GM19328 (cell line): ENCODE results near the gene PEX11B.
"Not testable (repeated sequence)": the region's sequence is repeated elsewhere in the genome, so short reads cannot be mapped to it uniquely, and the experiment has no call there.

Source experiments
- ATAC-seq: cut with Tn5 transposase; IDR thresholded peaks from one replicate; pipeline ENCODE4 v1.9.1; 2021; ENCODE audit warnings: mild to moderate bottlenecking, moderate library complexity; ENCODE audit not compliant: unreplicated experiment

The PEX11B gene

DNA sequence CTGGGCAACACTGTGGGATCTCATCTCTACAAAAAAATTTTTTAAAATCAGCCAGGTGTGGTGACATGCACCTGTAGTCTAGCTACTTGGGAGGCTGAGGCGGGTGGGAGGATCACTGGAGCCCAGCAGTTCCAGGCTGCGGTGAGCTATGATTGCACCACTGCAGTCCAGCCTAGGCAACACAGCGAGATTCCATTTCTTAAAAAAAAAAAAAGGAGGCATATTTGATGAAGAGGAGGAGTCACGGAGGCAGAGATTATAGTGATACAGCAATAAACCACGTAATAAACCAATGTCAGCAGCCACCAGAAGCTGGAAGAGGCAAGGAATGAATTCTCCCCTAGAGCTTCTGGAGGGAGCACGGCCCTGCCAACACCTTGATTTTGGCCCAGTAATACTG lies 35.3 kb upstream of the PEX11B start:
- ATAC-seq: no peak

- no peak for ATAC-seq
Measured at GRCh38 chr1:145952903-145953302, 34.4 kb upstream of the PEX11B start.

DNA sequence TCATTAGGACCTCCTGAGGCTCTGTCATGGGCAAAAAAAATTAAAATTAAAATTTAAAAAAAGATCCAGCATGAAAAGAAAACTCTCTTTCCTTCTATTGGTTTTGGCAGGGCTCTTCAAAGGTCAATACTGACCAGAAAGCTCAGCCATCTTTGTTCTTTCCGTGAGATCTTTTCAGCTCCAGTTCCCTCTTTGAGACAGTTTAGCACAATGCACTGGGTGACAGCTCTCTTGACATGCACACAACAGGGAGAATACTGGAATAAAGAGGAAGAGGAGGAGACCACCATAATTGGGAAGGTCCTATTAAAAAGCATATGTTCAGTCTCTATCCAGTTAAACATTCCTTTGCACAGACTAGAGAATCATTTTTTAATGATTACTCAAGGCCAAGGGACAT lies 33.0 kb upstream of the PEX11B start:
- no peak for ATAC-seq

DNA sequence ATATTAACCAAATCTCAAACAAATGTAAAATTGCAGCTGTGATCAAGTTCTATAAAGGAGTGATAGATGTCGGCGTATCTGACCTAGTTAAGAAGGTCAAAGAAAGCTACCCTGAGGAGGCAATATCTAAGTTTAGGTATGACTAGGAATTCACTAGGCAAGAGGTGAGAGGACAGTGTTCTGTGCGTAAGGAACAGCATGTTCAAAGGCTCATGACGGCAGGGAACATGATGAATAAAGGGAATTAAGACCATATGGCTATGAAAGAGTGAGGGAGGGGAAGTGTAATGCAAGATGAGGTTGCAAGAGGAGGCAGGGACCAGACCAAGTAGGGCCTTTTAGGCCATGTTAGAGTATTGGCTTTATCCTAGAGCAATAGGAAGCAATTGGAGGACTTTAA lies 30.7 kb upstream of the PEX11B start:
- no peak for ATAC-seq

DNA sequence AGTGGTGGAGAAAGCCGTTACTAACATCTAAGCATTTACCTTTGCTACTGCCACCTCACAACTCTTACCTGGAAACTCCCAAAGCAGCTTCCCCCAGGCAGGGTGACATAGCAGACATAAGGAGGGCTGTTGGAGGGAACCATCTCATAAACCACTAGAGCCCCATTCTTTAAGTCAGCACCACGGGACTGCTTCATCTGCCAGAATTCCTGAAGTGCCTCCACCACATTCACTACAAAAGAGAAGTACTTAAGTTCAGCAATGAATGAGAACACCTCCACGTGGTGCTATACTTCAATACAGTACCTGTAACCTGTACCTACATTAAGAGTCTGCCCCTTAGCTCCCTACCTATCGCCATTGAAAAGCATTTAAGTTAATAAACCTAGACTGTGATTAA lies 29.0 kb upstream of the PEX11B start:
- ATAC-seq: no peak

GRCh38 chr1:145946477-145946986 lies 28.0 kb upstream of the PEX11B start:
- no peak for ATAC-seq

DNA sequence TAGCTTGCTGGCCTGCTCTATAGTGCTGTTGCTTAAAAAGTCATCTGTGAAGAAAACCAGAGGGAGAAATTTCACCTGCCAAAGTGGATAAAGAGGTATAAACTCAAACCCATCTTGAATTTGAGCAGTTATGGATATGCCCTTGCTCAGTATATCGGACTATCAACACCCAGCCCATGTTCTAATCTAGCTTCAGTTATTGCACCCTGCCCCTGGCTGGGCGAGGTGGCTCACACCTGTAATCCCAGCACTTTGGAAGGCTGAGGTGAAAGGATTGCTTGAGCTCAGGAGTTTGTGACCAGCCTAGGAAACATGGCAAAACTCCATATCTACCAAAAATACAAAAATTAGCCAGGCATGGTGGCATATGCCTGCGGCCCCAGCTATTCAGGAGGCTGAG lies 26.0 kb upstream of the PEX11B start:
- no peak for ATAC-seq

- ATAC-seq: no peak
Measured at GRCh38 chr1:145942871-145943270, 24.4 kb upstream of the PEX11B start.

DNA sequence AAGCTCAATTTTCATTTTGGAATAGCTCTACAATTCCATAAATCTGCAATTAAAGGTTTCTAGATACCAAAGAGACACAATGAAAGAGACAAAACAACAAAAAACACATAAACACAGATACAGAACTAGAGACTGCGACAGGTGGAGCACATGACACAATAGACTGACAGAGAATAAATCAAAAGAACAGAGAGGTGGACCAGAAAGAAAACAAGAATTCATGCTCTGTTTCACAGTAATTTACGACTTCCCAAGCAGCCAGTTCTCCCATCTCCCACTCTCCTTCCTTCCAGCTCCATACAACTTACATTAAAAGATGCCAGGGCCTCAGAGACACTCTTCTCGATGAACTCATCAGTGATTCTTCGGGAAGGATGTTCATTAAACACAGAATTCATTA lies 23.9 kb upstream of the PEX11B start:
- ATAC-seq: no peak

DNA sequence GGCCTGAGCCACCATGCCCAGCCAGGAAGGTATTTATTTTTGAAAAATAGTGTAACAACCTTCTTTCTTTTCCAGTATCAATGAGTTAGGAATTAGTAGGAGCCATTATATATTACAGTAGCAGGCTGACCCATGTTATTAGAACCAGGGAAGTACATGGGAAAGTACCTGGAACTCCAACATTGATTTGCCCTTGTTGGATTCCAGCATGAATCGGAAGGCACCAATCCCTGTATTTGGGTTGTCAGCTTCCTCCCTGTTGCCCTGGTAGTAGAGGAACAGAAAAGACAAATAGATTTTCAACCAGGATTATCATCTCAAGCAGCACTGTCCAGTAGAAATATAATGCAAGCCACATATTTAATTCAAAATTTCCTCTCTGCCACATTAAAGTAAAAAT lies 18.9 kb upstream of the PEX11B start:
- no peak for ATAC-seq

- ATAC-seq: no peak
Measured at GRCh38 chr1:145936247-145936646, 17.7 kb upstream of the PEX11B start.

DNA sequence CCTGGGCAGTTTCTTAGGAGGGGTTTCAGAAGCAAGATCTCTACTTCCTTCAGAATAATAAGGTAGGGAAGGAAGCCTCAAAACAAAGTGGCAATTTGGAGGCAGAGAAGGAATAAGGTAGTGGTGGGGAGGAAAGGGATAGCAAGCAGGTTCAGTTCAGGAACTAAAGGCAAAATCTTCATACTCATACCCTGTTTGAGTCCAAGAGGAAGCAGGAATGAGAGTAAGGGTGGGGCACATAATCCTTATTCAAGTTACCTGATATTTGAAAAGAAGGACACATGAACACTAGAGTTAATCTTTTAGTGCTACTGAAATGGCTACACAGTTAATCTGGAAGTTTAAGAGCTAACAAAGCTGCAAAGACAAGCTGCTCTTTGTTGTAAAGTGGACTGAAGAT lies 17.2 kb upstream of the PEX11B start:
- no peak for ATAC-seq

DNA sequence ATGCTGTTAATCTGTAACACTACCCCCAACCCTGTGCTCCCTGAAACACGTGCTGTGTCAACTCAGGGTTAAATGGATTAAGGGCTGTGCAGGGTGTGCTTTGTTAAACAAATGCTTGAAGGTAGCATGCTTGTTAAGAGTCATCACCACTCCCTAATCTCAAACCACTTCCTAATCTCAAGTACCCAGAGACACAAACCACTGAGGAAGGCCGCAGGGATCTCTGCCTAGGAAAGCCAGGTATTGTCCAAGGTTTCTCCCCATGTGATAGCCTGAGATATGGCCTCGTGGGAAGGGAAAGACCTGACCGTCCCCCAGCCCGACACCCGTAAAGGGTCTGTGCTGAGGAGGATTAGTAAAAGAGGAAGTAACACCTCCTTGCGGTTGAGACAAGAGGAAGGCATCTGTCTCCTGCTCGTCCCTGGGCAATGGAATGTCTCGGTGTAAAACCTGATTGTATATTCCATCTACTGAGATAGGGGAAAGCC lies 14.0 kb upstream of the PEX11B start:
- not testable (repeated sequence) for ATAC-seq

DNA sequence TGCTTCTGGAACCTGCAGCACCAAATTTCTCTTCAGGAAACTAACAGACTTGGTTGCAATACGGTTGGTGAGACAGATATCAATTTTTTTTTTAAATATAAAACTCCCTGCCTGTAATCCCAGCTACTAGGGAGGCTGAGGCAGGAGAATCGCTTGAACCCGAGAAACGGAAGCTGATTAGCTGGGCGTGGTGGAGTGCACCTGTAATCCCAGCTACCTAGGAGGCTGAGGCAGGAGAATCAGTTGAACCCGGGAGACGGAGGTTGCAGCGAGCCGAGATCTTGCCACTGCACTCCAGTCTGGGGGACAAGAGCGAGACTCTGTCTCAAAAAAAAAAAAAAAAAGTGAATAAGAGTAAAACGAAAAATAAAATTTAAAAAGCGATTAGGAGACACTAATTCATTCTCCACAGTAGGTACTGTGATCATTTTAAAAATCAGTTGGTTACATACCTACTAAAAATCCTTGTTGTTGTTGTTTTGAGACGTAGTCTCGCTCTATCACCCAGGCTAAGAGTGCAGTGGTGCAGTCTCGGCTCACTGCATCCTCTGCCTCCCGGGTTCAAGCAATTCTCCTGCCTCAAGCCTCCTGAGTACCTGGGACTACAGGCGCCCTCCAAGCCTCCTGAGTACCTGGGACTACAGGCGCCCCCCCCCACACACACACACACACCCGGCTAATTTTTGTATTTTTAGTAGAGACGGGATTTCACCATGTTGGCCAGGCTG lies 9.6 kb upstream of the PEX11B start:
- ATAC-seq: no peak

GRCh38 chr1:145927063-145927886 lies 8.8 kb upstream of the PEX11B start, which contains the start of gene RBM8A:
TSS of gene RBM8A (minus strand) at chr1:145927484. CDS start at chr1:145927426, 58 bp downstream.
- ATAC-seq: peak; percentile 95

GRCh38 chr1:145926686-145927062 lies 8.2 kb upstream of the PEX11B start:
- no peak for ATAC-seq

GRCh38 chr1:145922266-145922665 lies 3.7 kb upstream of the PEX11B start:
- no peak for ATAC-seq

GRCh38 chr1:145920297-145920696 lies 1.8 kb upstream of the PEX11B start:
- not testable (repeated sequence) for ATAC-seq

- ATAC-seq: peak; percentile 86
Measured at GRCh38 chr1:145918992-145919939, 749 bp upstream of the PEX11B start.

DNA sequence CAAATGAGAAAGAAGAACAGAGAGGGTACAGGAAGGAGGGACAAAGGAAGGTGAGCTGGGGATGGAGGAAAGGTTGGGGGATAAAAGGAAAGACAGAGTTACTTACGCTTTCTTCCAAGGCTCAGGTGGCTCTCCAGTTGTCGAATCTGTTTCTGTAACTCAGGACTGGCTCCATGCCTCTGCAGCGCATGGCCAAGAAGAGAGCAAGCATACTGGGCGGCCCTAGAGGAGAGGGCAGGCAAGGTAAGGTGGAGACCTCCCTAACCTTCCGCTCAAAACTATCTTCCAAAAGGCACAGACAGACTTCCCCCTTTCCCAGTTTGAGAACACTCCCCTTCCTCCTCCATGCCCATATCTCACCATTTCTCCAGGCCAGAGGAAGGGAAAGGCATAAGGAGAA lies 922 bp downstream of the PEX11B start:
- no peak for ATAC-seq

GRCh38 chr1:145916745-145917144 lies 1.8 kb downstream of the PEX11B start:
- no peak for ATAC-seq
